Tibial nerve (tissue), 4 donors: ENCODE data around the gene XPNPEP2. TPM values are rescaled to one million over a fixed set of nuclear protein-coding genes. Genes with fewer than 3 reads are reported as not detected.

Experiments used
- DNase-seq, 2 donors: peaks; one replicate each; pipeline ENCODE4 v3.0.0-alpha.2; 2019; ENCODE audit warnings: low spot score in 2 of 2
- H3K27ac ChIP-seq, 4 donors: fragments of 200-600 bp; sonication (generic) in 3 of 4; one replicate each; pipeline ENCODE4 v1.5.1; 2017 to 2019; ENCODE audit warnings: mild to moderate bottlenecking in 1 of 4
- H3K27me3 ChIP-seq, 2 donors: fragments of 200-600 bp; sonication (generic) in 1 of 2; one replicate each; pipeline versions ENCODE4 v1.5.1 to v1.6.0; 2017 to 2019
- H3K36me3 ChIP-seq, 3 donors: fragments of 200-600 bp; sonication (generic); one replicate each; pipeline ENCODE4 v1.5.1; 2018 to 2019
- H3K4me1 ChIP-seq, 4 donors: fragments of 200-600 bp; sonication (generic) in 3 of 4; one replicate each; pipeline ENCODE4 v1.5.1; 2017 to 2019
- H3K4me3 ChIP-seq, 4 donors: fragments of 200-600 bp; sonication (generic) in 3 of 4; one replicate each; pipeline ENCODE4 v1.5.1; 2017 to 2019; ENCODE audit warnings: mild to moderate bottlenecking in 1 of 4, moderate library complexity in 1 of 4
- H3K9me3 ChIP-seq, 4 donors: fragments of 200-600 bp; sonication (generic) in 3 of 4; one replicate each; pipeline ENCODE4 v1.5.1; 2017 to 2019
- CTCF ChIP-seq, 5 experiments: fragments of 200-600 bp in 3 of 5; fragments of 450-650 bp in 2 of 5; sonication (generic) in 3 of 5; IDR thresholded peaks; one replicate each; pipeline ENCODE4 v1.5.1; 2016 to 2019; ENCODE audit warnings: antibody characterized with exemption in 5 of 5, mild to moderate bottlenecking in 3 of 5, moderate library complexity in 2 of 5
- EP300 ChIP-seq, 2 donors: sonication (generic); formaldehyde crosslinking; IDR thresholded peaks; one replicate each; pipeline ENCODE4 v1.6.1; 2017; ENCODE audit warnings: antibody characterized with exemption in 2 of 2, mild to moderate bottlenecking in 1 of 2
- POLR2A ChIP-seq, 2 donors: fragments of 450-650 bp; IDR thresholded peaks; one replicate each; pipeline ENCODE4 v1.6.1; 2017; ENCODE audit warnings: antibody characterized with exemption in 2 of 2, mild to moderate bottlenecking in 2 of 2, moderate library complexity in 2 of 2
- WGBS, 2 donors: methylation state at CpG; one replicate each; pipeline ENCODE4 v1.1.5; 2018; 5-methylcytosine and 5-hydroxymethylcytosine counted together
- total RNA-seq, 4 donors: library from RNA; depleted of rRNA; stranded (reverse); fragments of >200 nt; gene quantifications; one replicate each; pipeline ENCODE4 v1.1.0, GENCODE V29; 2016

Gene XPNPEP2
- total RNA-seq, 4 donors from 2014 or later: 0.87 to 10.0 (median 5.2) TPM

GRCh38 chrX:129800186-129800585 lies 61.4 kb downstream of the XPNPEP2 start:
- H3K27me3 ChIP-seq: no peaks in the 10 kb centered on the region
- H3K36me3 ChIP-seq: peaks cover 0 to 5% (median 0%) of the 10 kb centered on the region in 3 donors
- no peak for DNase-seq
- 77% methylated on average over 4 of the region's 4 CpGs for WGBS, 2 donors
- H3K4me3 ChIP-seq: no peak overlapping the region
- H3K27ac ChIP-seq: no peak overlapping the region
- no peaks in the 10 kb centered on the region for H3K9me3 ChIP-seq
- no peaks in the 10 kb centered on the region for H3K4me1 ChIP-seq
- TF ChIP-seq POLR2A (IDR thresholded peaks at IDR 0.05): no peak
- no peak for TF ChIP-seq CTCF (IDR thresholded peaks at IDR 0.05)
- TF ChIP-seq EP300 (IDR thresholded peaks at IDR 0.05): no peak

GRCh38 chrX:129802863-129803262 lies 64.1 kb downstream of the XPNPEP2 start:
- H3K9me3 ChIP-seq: no peaks in the 10 kb centered on the region
- no peak overlapping the region for H3K27ac ChIP-seq
- 10 to 13% methylated on average over 1 of the region's 1 CpG for WGBS, 2 donors
- TF ChIP-seq EP300 (IDR thresholded peaks at IDR 0.05) (no peak), CTCF (IDR thresholded peaks at IDR 0.05) (no peak), POLR2A (IDR thresholded peaks at IDR 0.05) (no peak)
- no peaks in the 10 kb centered on the region for H3K27me3 ChIP-seq
- DNase-seq: no peak
- peaks cover 0 to 19% (median 0%) of the 10 kb centered on the region in 3 donors for H3K36me3 ChIP-seq
- no peaks in the 10 kb centered on the region for H3K4me1 ChIP-seq
- H3K4me3 ChIP-seq: no peak overlapping the region

GRCh38 chrX:129804806-129805205 lies 66.0 kb downstream of the XPNPEP2 start:
- H3K9me3 ChIP-seq: no peaks in the 10 kb centered on the region
- H3K4me1 ChIP-seq: no peaks in the 10 kb centered on the region
- no peaks in the 10 kb centered on the region for H3K27me3 ChIP-seq
- 87 to 100% methylated on average over 1 to 4 of the region's 4 CpGs for WGBS, 2 donors
- TF ChIP-seq EP300 (IDR thresholded peaks at IDR 0.05): no peak
- TF ChIP-seq CTCF (IDR thresholded peaks at IDR 0.05): no peak
- no peak for TF ChIP-seq POLR2A (IDR thresholded peaks at IDR 0.05)
- no peak overlapping the region for H3K27ac ChIP-seq
- H3K4me3 ChIP-seq: no peak overlapping the region
- H3K36me3 ChIP-seq: peaks cover 0 to 32% (median 0%) of the 10 kb centered on the region in 3 donors
- DNase-seq: no peak

GRCh38 chrX:129808158-129808828 lies 69.5 kb downstream of the XPNPEP2 start:
- WGBS, 2 donors: 50 to 66% methylated on average over 2 of the region's 2 CpGs
- no peak for DNase-seq
- Histone ChIP-seq H3K9me3 (no peaks in the 10 kb centered on the region), H3K4me3 (no peak overlapping the region), H3K4me1 (no peaks in the 10 kb centered on the region), H3K36me3 (peaks cover 0 to 63% (median 0%) of the 10 kb centered on the region in 3 donors), H3K27me3 (no peaks in the 10 kb centered on the region), H3K27ac (peak overlapping the region in 1 of 4 donors; percentile 50)
- TF ChIP-seq CTCF (IDR thresholded peaks at IDR 0.05): no peak
- TF ChIP-seq EP300 (IDR thresholded peaks at IDR 0.05): peak in 1 of 2 donors; percentile 46

GRCh38 chrX:129808829-129809796 lies 70.3 kb downstream of the XPNPEP2 start:
- 77 to 89% methylated on average over 7 of the region's 7 CpGs for WGBS, 2 donors

More at GRCh38 chrX:129808829-129809796, 70.3 kb downstream of the XPNPEP2 start:
- no peaks in the 10 kb centered on the region for H3K27me3 ChIP-seq
- TF ChIP-seq EP300 (IDR thresholded peaks at IDR 0.05): no peak
- no peak for TF ChIP-seq POLR2A (IDR thresholded peaks at IDR 0.05)
- TF ChIP-seq CTCF (IDR thresholded peaks at IDR 0.05): no peak
- no peaks in the 10 kb centered on the region for H3K9me3 ChIP-seq
- DNase-seq: no peak
- H3K27ac ChIP-seq: peak overlapping the region in 2 of 4 donors; percentile 16 to 47
- H3K36me3 ChIP-seq: peaks cover 0 to 71% (median 0%) of the 10 kb centered on the region in 3 donors
- no peak overlapping the region for H3K4me3 ChIP-seq
- H3K4me1 ChIP-seq: no peaks in the 10 kb centered on the region
